Activated CD4-positive, alpha-beta T cell treated with anti-CD3 and anti-CD28 coated beads, Interleukin-2, Interleukin-4, amounts not matched to agents 100 ng/mL and 50 ng/mL, durations not matched to agents 16 hours and 8 hours (primary cell): ENCODE results near the gene LELP1.
"Not testable (repeated sequence)": the region's sequence is repeated elsewhere in the genome, so short reads cannot be mapped to it uniquely, and the experiment has no call there.

Experiments
- DNase-seq: peaks from one replicate; pipeline ENCODE4 v3.0.0-alpha.2; 2020; ENCODE audit warnings: low spot score

Gene LELP1

GRCh38 chr1:153203130-153203529 is at the start of gene LELP1:
Gene LELP1 (plus strand): TSS chr1:153203430. CDS start chr1:153204708, 1,278 bp downstream.
- no peak for DNase-seq

GRCh38 chr1:153155541-153155940 is 47.7 kb upstream of the LELP1 start:
- no peak for DNase-seq

- no peak for DNase-seq
Measured at GRCh38 chr1:153168686-153169085, 34.5 kb upstream of the LELP1 start.

GRCh38 chr1:153174624-153175023 is 28.6 kb upstream of the LELP1 start:
- DNase-seq, result no peak

GRCh38 chr1:153178922-153179321 is 24.3 kb upstream of the LELP1 start:
- DNase-seq, result no peak

GRCh38 chr1:153180556-153180955 is 22.7 kb upstream of the LELP1 start:
- no peak for DNase-seq

GRCh38 chr1:153188301-153188700 is 14.9 kb upstream of the LELP1 start:
- DNase-seq, result not testable (repeated sequence)

GRCh38 chr1:153190373-153190772 is 12.9 kb upstream of the LELP1 start:
- DNase-seq, result no peak

GRCh38 chr1:153192697-153193096 is 10.5 kb upstream of the LELP1 start:
- no peak for DNase-seq

GRCh38 chr1:153194331-153195050 is 8.7 kb upstream of the LELP1 start:
- DNase-seq, result no peak

- no peak for DNase-seq
Measured at GRCh38 chr1:153195216-153195615, 8.0 kb upstream of the LELP1 start.

- no peak for DNase-seq
Measured at GRCh38 chr1:153202006-153202405, 1.2 kb upstream of the LELP1 start.

- DNase-seq, result no peak
Measured at GRCh38 chr1:153206631-153207030, 3.4 kb downstream of the LELP1 start.

GRCh38 chr1:153210206-153210605 is 7.0 kb downstream of the LELP1 start:
- no peak for DNase-seq

- no peak for DNase-seq
Measured at GRCh38 chr1:153212201-153212600, 9.0 kb downstream of the LELP1 start.

- no peak for DNase-seq
Measured at GRCh38 chr1:153213519-153213918, 10.3 kb downstream of the LELP1 start.

- DNase-seq, result no peak
Measured at GRCh38 chr1:153217212-153217611, 14.0 kb downstream of the LELP1 start, which contains the start of gene PRR9. Gene PRR9 (plus strand): TSS chr1:153217584. CDS start chr1:153218145, 561 bp downstream.

GRCh38 chr1:153217744-153218416 is 14.7 kb downstream of the LELP1 start:
- no peak for DNase-seq

- DNase-seq, result no peak
Measured at GRCh38 chr1:153220606-153221303, 17.5 kb downstream of the LELP1 start.

- peak; percentile 57 for DNase-seq
Measured at GRCh38 chr1:153223040-153223891, 20.0 kb downstream of the LELP1 start.

- DNase-seq, result no peak
Measured at GRCh38 chr1:153227810-153228209, 24.6 kb downstream of the LELP1 start.

GRCh38 chr1:153228491-153228890 is 25.3 kb downstream of the LELP1 start:
- no peak for DNase-seq
